ENCODE results near the gene MLXIP.

DNA sequence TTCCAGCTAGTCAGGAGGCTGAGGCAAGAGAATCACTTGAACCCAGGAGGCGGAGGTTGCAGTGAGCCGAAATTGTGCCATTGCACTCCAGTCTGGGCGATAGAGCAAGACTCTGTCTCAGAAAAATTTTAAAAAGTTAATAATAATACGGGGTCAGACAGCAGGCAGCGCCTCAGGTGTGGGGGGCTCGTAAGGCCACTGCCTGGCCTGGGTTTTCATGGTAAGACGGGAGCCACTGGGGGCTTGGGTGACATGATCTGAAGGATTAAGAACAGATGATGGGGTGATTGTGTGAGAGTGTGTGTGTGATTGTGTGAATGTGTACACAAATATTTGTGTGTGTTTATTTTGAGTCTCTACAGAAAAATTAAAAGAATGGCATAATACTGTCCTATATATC is 33.3 kb upstream of the MLXIP start:
- TF ChIP-seq, protein P1, sequence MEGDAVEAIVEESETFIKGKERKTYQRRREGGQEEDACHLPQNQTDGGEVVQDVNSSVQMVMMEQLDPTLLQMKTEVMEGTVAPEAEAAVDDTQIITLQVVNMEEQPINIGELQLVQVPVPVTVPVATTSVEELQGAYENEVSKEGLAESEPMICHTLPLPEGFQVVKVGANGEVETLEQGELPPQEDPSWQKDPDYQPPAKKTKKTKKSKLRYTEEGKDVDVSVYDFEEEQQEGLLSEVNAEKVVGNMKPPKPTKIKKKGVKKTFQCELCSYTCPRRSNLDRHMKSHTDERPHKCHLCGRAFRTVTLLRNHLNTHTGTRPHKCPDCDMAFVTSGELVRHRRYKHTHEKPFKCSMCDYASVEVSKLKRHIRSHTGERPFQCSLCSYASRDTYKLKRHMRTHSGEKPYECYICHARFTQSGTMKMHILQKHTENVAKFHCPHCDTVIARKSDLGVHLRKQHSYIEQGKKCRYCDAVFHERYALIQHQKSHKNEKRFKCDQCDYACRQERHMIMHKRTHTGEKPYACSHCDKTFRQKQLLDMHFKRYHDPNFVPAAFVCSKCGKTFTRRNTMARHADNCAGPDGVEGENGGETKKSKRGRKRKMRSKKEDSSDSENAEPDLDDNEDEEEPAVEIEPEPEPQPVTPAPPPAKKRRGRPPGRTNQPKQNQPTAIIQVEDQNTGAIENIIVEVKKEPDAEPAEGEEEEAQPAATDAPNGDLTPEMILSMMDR (conservative IDR thresholded peaks at IDR 0.05; ENCODE audit: low read length): no peak
- TF ChIP-seq EZH2phosphoT487 (IDR thresholded peaks at IDR 0.05; ENCODE audit: borderline replicate concordance): no peak

All from Loucy (cell line).